Measurements from ENCODE around the gene CPE.

- TF ChIP-seq CTCF (IDR thresholded peaks at IDR 0.05) = no peak
- no peak for TF ChIP-seq POLR2A (IDR thresholded peaks at IDR 0.05)
Observed at GRCh38 chr4:165464376-165464775, 85.6 kb downstream of the CPE start.

Measured in lower leg skin (tissue), 3 donors.